A549 (cell line): Measurements from ENCODE around the gene LRRC72. TPM values are rescaled to one million over a fixed set of nuclear protein-coding genes. Genes with fewer than 3 reads are reported as not detected.
"Not testable (repeated sequence)": the region's sequence is repeated elsewhere in the genome, so short reads cannot be mapped to it uniquely, and the experiment has no call there.

Experiments used
- ATAC-seq, 2 experiments: fragments of 200-7000 bp in 1 of 2; fragments of >200 bp in 1 of 2; cut with Nextera tagmentation in 1 of 2; cut with Tn5 transposase in 1 of 2; 3 replicates each; pipeline versions ENCODE4 v1.8.0 to v1.9.1; 2018 to 2020; ENCODE audit warnings: mild to moderate bottlenecking in 1 of 2, moderate library complexity in 1 of 2
- CTCF ChIA-PET: fragments of 300-600 bp; sonication (Branson Sonifier 250); formaldehyde crosslinking; extraction: SDS; loops from one replicate; lab custom pipeline; 2021; ENCODE audit warnings: antibody characterized with exemption, inconsistent platforms; lab: Yijun Ruan, JAX
- POLR2A ChIA-PET: fragments of 350-600 bp; formaldehyde crosslinking; extraction: SDS; loops from one replicate; lab custom pipeline; 2021; ENCODE audit warnings: antibody characterized with exemption, inconsistent platforms; lab: Yijun Ruan, JAX
- DNase-seq, 2 experiments: peaks; one replicate each; pipeline versions ENCODE4 v3.0.0 to v3.0.0-alpha.2; 2011 to 2016; ENCODE audit warnings: low read depth in 1 of 2, low spot score in 1 of 2
- FAIRE-seq: peaks from 2 replicates; lab custom pipeline; 2011; peaks lifted over from hg19 to GRCh38; lab: Jason Lieb, UNC
- H3K27ac ChIP-seq, 2 experiments: fragments of >200 bp; sonication (Bioruptor Twin); formaldehyde crosslinking; 3 replicates each; pipeline ENCODE4 v1.5.1; 2016 to 2017
- H3K4me1 ChIP-seq: fragments of >200 bp; sonication (Bioruptor Twin); formaldehyde crosslinking; 3 replicates; pipeline ENCODE4 v1.6.1; 2016
- H3K4me2 ChIP-seq: fragments of >200 bp; sonication (Bioruptor Twin); formaldehyde crosslinking; 3 replicates; pipeline ENCODE4 v1.6.1; 2016
- H3K4me3 ChIP-seq: fragments of >200 bp; sonication (Bioruptor Twin); formaldehyde crosslinking; 3 replicates; pipeline ENCODE4 v1.5.1; 2016
- H3K9me3 ChIP-seq: fragments of >200 bp; sonication (Bioruptor Twin); formaldehyde crosslinking; 3 replicates; pipeline ENCODE4 v1.6.1; 2016
- BHLHE40 ChIP-seq: IDR thresholded peaks from 2 replicates; pipeline ENCODE4 v1.6.1; 2012; ENCODE audit warnings: low read depth, low read length, inconsistent platforms
- CBX2 ChIP-seq: fragments of 200-600 bp; sonication (generic); IDR thresholded peaks from 2 replicates; pipeline ENCODE4 v1.6.1; 2016; ENCODE audit warnings: low read depth, mild to moderate bottlenecking, borderline replicate concordance
- CBX8 ChIP-seq: fragments of 200-600 bp; sonication (generic); IDR thresholded peaks from 2 replicates; pipeline ENCODE4 v1.6.1; 2016
- CEBPB ChIP-seq, 2 experiments: fragments of >200 bp in 1 of 2; sonication (Bioruptor Twin) in 1 of 2; formaldehyde crosslinking in 1 of 2; IDR thresholded peaks; 2 replicates each; pipeline ENCODE4 v1.6.1; 2012 to 2016
- CHD2 ChIP-seq: fragments of 150-350 bp; IDR thresholded peaks from 2 replicates; pipeline ENCODE4 v1.6.1; 2014; ENCODE audit warnings: low read length; ENCODE audit not compliant: partially characterized antibody
- EHMT2 ChIP-seq: fragments of 200-600 bp; sonication (generic); IDR thresholded peaks from 2 replicates; pipeline ENCODE4 v1.6.1; 2016; ENCODE audit warnings: antibody characterized with exemption, low read depth, mild to moderate bottlenecking, moderate library complexity
- ESRRA ChIP-seq: fragments of 150-350 bp; IDR thresholded peaks from 2 replicates; pipeline ENCODE4 v1.6.1; 2014; ENCODE audit warnings: mild to moderate bottlenecking, low read length, borderline replicate concordance
- FOSL2 ChIP-seq, 2 experiments: fragments of 450-650 bp in 1 of 2; fragments of >200 bp in 1 of 2; sonication (Bioruptor Twin) in 1 of 2; formaldehyde crosslinking; IDR thresholded peaks; 2 replicates each; pipeline versions ENCODE4 v1.5.0 to v1.6.1; 2016 to 2020; ENCODE audit warnings: mild to moderate bottlenecking in 1 of 2, moderate library complexity in 1 of 2
- FOXS1 ChIP-seq: fragments of 250-450 bp; sonication (Bioruptor Pico); IDR thresholded peaks from 2 replicates; pipeline ENCODE4 v1.5.0; 2020; ENCODE audit warnings: mild to moderate bottlenecking, moderate library complexity
- HDAC2 ChIP-seq: fragments of 200-600 bp; sonication (generic); IDR thresholded peaks from 2 replicates; pipeline ENCODE4 v1.6.1; 2016
- HOXA7 ChIP-seq: fragments of 250-450 bp; sonication (Bioruptor Pico); IDR thresholded peaks from 2 replicates; pipeline ENCODE4 v1.5.0; 2020; ENCODE audit warnings: mild to moderate bottlenecking, moderate library complexity
- HOXB13 ChIP-seq: fragments of 250-450 bp; sonication (Bioruptor Pico); IDR thresholded peaks from 2 replicates; pipeline ENCODE4 v1.5.0; 2020; ENCODE audit warnings: low read depth, mild to moderate bottlenecking, moderate library complexity
- HOXB5 ChIP-seq: fragments of 250-450 bp; sonication (Bioruptor Pico); IDR thresholded peaks from 2 replicates; pipeline ENCODE4 v1.5.0; 2020; ENCODE audit warnings: mild to moderate bottlenecking, moderate library complexity
- MAFK ChIP-seq: fragments of 450-650 bp; IDR thresholded peaks from 2 replicates; pipeline ENCODE4 v1.6.1; 2014; ENCODE audit not compliant: partially characterized antibody
- MYC ChIP-seq: IDR thresholded peaks from 2 replicates; pipeline ENCODE4 v1.6.1; 2012; ENCODE audit warnings: mild to moderate bottlenecking, inconsistent platforms, low read length, improper control_type of control experiment, borderline replicate concordance
- NFE2L2 ChIP-seq: fragments of 150-350 bp; conservative IDR thresholded peaks from 2 replicates; pipeline ENCODE4 v1.6.1; 2014; ENCODE audit warnings: low read length
- NPAS2 ChIP-seq: fragments of 250-450 bp; sonication (Bioruptor Pico); IDR thresholded peaks from 2 replicates; pipeline ENCODE4 v1.8.0; 2022; ENCODE audit warnings: mild to moderate bottlenecking, moderate library complexity, borderline replicate concordance
- NR3C1 ChIP-seq: fragments of >200 bp; sonication (Bioruptor Twin); formaldehyde crosslinking; IDR thresholded peaks from 3 replicates; pipeline ENCODE4 v1.6.1; 2017
- PHF8 ChIP-seq: fragments of 200-600 bp; sonication (generic); IDR thresholded peaks from 2 replicates; pipeline ENCODE4 v1.6.1; 2016; ENCODE audit warnings: low read depth, mild to moderate bottlenecking, antibody characterized with exemption, moderate library complexity, borderline replicate concordance
- POLR2A ChIP-seq: IDR thresholded peaks from 2 replicates; pipeline ENCODE4 v1.6.1; 2012; ENCODE audit warnings: mild to moderate bottlenecking, low read length
- POLR2AphosphoS2 ChIP-seq: conservative IDR thresholded peaks from 2 replicates; pipeline ENCODE4 v1.6.1; 2012; ENCODE audit warnings: low read length, improper control_type of control experiment, inconsistent platforms
- RFX5 ChIP-seq: fragments of 450-650 bp; IDR thresholded peaks from 2 replicates; pipeline ENCODE4 v1.7.1; 2014; ENCODE audit warnings: antibody characterized with exemption, mild to moderate bottlenecking, moderate library complexity
- RNF2 ChIP-seq: fragments of 200-600 bp; sonication (generic); IDR thresholded peaks from 2 replicates; pipeline ENCODE4 v1.6.1; 2016; ENCODE audit warnings: low read depth, mild to moderate bottlenecking, antibody characterized with exemption, moderate library complexity, borderline replicate concordance
- SREBF2 ChIP-seq: fragments of 450-650 bp; IDR thresholded peaks from 2 replicates; pipeline ENCODE4 v1.6.1; 2014; ENCODE audit warnings: mild to moderate bottlenecking, moderate library complexity
- TFCP2L1 ChIP-seq: fragments of 250-450 bp; sonication (Bioruptor Pico); IDR thresholded peaks from 2 replicates; pipeline ENCODE4 v1.5.0; 2021; ENCODE audit warnings: mild to moderate bottlenecking
- ZC3H11A ChIP-seq: fragments of 450-650 bp; IDR thresholded peaks from 2 replicates; pipeline ENCODE4 v1.6.1; 2014; ENCODE audit warnings: antibody characterized with exemption, mild to moderate bottlenecking
- ZFP36 ChIP-seq: fragments of 450-650 bp; IDR thresholded peaks from 2 replicates; pipeline ENCODE4 v1.6.1; 2014; ENCODE audit warnings: borderline replicate concordance; ENCODE audit not compliant: partially characterized antibody
- WGBS: methylation state at CpG from one replicate; pipeline ENCODE4 v1.1.6; 2017; ENCODE audit errors: missing lambda C conversion rate; 5-methylcytosine and 5-hydroxymethylcytosine counted together
- polyA plus RNA-seq, 4 experiments: library from polyadenylated mRNA; depleted of rRNA in 3 of 4; stranded (reverse); fragments of >200 nt; fragmentation: RNase III in 1 of 4; extraction: RNeasy Plus Mini Kit Qiagen cat#74134 plus additional on column Dnase treatment in 1 of 4; gene quantifications; 2 replicates in 3 of 4; 3 replicates in 1 of 4; pipeline ENCODE4 v1.2.3, GENCODE V29; 2011 to 2017
- TF ChIP-seq, protein P1 (sequence below): IDR thresholded peaks from 2 replicates; pipeline ENCODE4 v1.6.1; 2012
- TF ChIP-seq, protein P2 (sequence below): fragments of 200-600 bp; sonication (generic); IDR thresholded peaks from 2 replicates; pipeline ENCODE4 v1.6.1; 2016; ENCODE audit warnings: antibody characterized with exemption, mild to moderate bottlenecking, moderate library complexity
- TF ChIP-seq, protein P3 (sequence below): fragments of 150-350 bp; IDR thresholded peaks from 2 replicates; pipeline ENCODE4 v1.6.1; 2014; ENCODE audit warnings: low read depth, mild to moderate bottlenecking, low read length
- TF ChIP-seq, protein P4 (sequence below): IDR thresholded peaks from 2 replicates; pipeline ENCODE4 v1.6.1; 2012; ENCODE audit warnings: low read depth, borderline replicate concordance

Gene LRRC72
- polyA plus RNA-seq, 2 of the 4 experiments (the other 2 are of a cell fraction), result not detected

DNA sequence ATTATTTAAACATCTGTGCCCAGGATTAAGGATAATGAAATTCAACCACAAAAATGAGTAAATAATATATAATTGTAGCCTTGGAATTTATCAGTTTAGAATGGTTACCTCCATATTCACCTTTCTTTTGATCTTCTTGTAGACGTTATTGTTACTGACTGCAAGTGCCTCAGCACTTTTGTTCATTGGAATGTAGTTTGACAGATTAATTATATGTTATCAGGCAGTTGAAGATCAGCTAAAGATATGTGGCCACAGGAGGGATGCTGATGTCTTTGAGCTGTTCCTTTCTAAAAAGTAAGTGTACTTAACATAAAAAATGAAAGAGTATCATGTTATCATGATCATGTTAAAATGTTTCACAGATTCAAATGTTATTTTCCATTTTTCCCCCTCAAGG is 5.6 kb downstream of the LRRC72 start:
- POLR2A ChIA-PET, result no interaction called here

DNA sequence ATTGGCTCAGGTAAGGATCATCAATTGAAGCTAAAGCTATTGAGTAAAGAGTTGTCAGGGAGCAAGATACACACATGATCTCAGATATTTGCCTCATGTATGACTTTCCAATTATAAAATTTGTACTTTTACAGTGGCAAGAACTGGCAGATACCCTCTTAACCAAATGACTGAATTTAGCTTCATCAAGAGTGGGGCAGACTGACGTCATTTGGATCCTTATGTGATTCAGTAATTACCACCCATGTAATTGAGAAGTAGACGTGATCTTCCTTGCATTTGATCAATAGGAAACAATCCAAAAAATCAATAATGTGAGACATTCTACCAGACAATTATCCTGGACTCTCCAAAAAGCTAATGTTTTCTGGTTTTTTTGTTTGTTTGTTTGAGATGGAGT is 8.9 kb downstream of the LRRC72 start:
- no peaks in the 10 kb centered on the region for H3K9me3 ChIP-seq
- DNase-seq, result no peak
- no peak for FAIRE-seq

More for the DNA sequence above, 5.6 kb downstream of the LRRC72 start:
- H3K9me3 ChIP-seq, result no peaks in the 10 kb centered on the region
- WGBS, result 29% methylated on average over 1 of the region's 1 CpG
- no peak for ATAC-seq
- H3K4me2 ChIP-seq, result no peak overlapping the region
- H3K4me1 ChIP-seq, result no peaks in the 10 kb centered on the region
- no peak for DNase-seq
- H3K27ac ChIP-seq, result no peak overlapping the region
- TF ChIP-seq POLR2AphosphoS2 (no peak), CHD2 (no peak), TFCP2L1 (CRISPR knock-in tag) (no peak), HOXB13 (CRISPR knock-in tag) (no peak), NR3C1 (no peak), ZC3H11A (no peak), FOXS1 (CRISPR knock-in tag) (no peak), MAFK (no peak), BHLHE40 (no peak), HOXB5 (CRISPR knock-in tag) (no peak), HOXA7 (CRISPR knock-in tag) (no peak), ZFP36 (no peak), POLR2A (no peak), NPAS2 (CRISPR knock-in tag) (no peak), RFX5 (no peak), HDAC2 (no peak), EHMT2 (no peak)
- TF ChIP-seq, protein P1, sequence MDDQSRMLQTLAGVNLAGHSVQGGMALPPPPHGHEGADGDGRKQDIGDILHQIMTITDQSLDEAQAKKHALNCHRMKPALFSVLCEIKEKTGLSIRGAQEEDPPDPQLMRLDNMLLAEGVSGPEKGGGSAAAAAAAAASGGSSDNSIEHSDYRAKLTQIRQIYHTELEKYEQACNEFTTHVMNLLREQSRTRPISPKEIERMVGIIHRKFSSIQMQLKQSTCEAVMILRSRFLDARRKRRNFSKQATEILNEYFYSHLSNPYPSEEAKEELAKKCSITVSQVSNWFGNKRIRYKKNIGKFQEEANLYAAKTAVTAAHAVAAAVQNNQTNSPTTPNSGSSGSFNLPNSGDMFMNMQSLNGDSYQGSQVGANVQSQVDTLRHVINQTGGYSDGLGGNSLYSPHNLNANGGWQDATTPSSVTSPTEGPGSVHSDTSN, result no peak
- TF ChIP-seq, protein P2, sequence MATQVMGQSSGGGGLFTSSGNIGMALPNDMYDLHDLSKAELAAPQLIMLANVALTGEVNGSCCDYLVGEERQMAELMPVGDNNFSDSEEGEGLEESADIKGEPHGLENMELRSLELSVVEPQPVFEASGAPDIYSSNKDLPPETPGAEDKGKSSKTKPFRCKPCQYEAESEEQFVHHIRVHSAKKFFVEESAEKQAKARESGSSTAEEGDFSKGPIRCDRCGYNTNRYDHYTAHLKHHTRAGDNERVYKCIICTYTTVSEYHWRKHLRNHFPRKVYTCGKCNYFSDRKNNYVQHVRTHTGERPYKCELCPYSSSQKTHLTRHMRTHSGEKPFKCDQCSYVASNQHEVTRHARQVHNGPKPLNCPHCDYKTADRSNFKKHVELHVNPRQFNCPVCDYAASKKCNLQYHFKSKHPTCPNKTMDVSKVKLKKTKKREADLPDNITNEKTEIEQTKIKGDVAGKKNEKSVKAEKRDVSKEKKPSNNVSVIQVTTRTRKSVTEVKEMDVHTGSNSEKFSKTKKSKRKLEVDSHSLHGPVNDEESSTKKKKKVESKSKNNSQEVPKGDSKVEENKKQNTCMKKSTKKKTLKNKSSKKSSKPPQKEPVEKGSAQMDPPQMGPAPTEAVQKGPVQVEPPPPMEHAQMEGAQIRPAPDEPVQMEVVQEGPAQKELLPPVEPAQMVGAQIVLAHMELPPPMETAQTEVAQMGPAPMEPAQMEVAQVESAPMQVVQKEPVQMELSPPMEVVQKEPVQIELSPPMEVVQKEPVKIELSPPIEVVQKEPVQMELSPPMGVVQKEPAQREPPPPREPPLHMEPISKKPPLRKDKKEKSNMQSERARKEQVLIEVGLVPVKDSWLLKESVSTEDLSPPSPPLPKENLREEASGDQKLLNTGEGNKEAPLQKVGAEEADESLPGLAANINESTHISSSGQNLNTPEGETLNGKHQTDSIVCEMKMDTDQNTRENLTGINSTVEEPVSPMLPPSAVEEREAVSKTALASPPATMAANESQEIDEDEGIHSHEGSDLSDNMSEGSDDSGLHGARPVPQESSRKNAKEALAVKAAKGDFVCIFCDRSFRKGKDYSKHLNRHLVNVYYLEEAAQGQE, result no peak
- H3K4me3 ChIP-seq, result no peak overlapping the region
- CTCF ChIA-PET, result no interaction called here
- no peak for FAIRE-seq

DNA sequence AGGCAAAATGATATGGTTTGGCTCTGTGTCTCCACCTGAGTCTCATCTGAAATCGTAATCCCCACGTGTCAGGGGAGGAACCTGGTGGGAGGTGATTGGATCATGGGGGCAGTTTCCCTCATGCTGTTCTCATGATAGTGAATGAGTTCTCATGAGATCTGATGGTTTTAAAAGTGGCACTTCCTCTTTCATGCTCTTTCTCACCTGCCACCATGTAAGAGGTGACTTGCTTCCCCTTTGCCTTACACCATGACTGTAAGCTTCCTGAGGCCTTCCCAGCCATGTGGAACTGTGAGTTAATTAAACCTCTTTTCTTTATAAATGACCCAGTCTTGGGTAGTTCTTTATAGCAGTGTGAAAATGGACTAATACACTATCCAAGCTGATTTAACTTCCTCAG is 13.9 kb downstream of the LRRC72 start:
- H3K4me3 ChIP-seq, H3K27ac ChIP-seq, H3K9me3 ChIP-seq, DNase-seq, ATAC-seq, H3K4me2 ChIP-seq, H3K4me1 ChIP-seq, POLR2A ChIA-PET, FAIRE-seq: not testable (repeated sequence)
- WGBS, result 72% methylated on average over 2 of the region's 2 CpGs
- CTCF ChIA-PET, result interaction anchor here (0.8 to 1.4 kb wide), 2 partner anchors 13 to 108 kb away, joined by 5 to 7 read pairs; no protein-coding TSS in a partner anchor

More for the DNA sequence above, 8.9 kb downstream of the LRRC72 start:
- Histone ChIP-seq H3K4me1 (no peaks in the 10 kb centered on the region), H3K4me2 (no peak overlapping the region), H3K4me3 (no peak overlapping the region), H3K27ac (no peak overlapping the region)
- CTCF ChIA-PET, result interaction anchor here (0.9 kb wide), 1 partner anchor 104 kb away, joined by 3 read pairs; no protein-coding TSS in a partner anchor
- POLR2A ChIA-PET, result no interaction called here
- 33% methylated on average over 2 of the region's 2 CpGs for WGBS
- no peak for ATAC-seq
- no peak for TF ChIP-seq CEBPB (IDR thresholded peaks at IDR 0.05)
- TF ChIP-seq, protein P3, sequence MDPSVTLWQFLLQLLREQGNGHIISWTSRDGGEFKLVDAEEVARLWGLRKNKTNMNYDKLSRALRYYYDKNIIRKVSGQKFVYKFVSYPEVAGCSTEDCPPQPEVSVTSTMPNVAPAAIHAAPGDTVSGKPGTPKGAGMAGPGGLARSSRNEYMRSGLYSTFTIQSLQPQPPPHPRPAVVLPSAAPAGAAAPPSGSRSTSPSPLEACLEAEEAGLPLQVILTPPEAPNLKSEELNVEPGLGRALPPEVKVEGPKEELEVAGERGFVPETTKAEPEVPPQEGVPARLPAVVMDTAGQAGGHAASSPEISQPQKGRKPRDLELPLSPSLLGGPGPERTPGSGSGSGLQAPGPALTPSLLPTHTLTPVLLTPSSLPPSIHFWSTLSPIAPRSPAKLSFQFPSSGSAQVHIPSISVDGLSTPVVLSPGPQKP, result no peak
- TF ChIP-seq BHLHE40, result no peak
- no peak for TF ChIP-seq PHF8
- no peak for TF ChIP-seq SREBF2
- no peak for TF ChIP-seq MYC
- no peak for TF ChIP-seq CBX2
- no peak for TF ChIP-seq CBX8
- TF ChIP-seq, protein P1, result no peak
- no peak for TF ChIP-seq NR3C1
- no peak for TF ChIP-seq ESRRA
- no peak for TF ChIP-seq FOSL2 (IDR thresholded peaks at IDR 0.05)
- TF ChIP-seq FOSL2 (CRISPR knock-in tag; IDR thresholded peaks at IDR 0.05), result no peak
- no peak for TF ChIP-seq RFX5
- no peak for TF ChIP-seq NFE2L2
- no peak for TF ChIP-seq RNF2
- TF ChIP-seq, protein P4, sequence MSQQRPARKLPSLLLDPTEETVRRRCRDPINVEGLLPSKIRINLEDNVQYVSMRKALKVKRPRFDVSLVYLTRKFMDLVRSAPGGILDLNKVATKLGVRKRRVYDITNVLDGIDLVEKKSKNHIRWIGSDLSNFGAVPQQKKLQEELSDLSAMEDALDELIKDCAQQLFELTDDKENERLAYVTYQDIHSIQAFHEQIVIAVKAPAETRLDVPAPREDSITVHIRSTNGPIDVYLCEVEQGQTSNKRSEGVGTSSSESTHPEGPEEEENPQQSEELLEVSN, result no peak
